ENCODE measurements around the gene CIAO1.

CIAO1 gene

DNA sequence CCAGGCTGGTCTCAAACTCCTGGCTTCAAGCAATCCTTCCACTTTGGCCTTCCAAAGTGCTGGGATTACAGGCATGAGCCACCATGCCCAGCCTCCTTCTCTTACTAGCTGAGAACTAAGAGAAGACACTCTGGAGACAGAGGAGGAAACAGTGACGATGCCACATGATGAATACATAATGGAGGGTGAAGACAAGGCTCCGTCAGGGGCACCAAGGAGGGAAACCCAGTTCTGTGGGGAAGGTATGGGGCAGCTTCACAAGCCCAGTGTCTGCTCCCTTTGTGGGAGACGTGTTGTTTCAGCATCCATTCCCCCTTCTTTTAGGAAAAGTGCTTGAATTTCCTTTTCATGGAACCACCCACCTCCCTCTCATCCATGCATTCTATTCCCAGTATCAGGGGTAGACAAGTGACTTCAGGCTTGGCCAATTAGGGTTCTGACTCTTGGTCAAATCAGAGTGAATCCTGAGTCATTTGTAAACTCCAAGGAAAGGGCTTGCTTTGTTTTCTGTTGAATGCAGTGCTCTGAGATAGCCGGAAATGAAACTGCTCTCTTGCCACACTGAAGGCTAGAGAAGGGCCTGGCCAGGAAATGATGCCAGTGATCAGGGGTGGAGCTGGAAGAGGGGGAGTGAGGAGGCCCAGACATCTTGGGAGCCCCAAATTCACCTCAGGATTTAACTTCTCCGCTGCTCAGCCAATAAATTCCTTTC is 24.0 kb upstream of the CIAO1 start:
- DNase-seq (ENCODE audit: low read depth), result no peak
- no peak overlapping the region for H3K4me3 ChIP-seq (ENCODE audit: low read depth, low read length)
- TF ChIP-seq, protein P1, sequence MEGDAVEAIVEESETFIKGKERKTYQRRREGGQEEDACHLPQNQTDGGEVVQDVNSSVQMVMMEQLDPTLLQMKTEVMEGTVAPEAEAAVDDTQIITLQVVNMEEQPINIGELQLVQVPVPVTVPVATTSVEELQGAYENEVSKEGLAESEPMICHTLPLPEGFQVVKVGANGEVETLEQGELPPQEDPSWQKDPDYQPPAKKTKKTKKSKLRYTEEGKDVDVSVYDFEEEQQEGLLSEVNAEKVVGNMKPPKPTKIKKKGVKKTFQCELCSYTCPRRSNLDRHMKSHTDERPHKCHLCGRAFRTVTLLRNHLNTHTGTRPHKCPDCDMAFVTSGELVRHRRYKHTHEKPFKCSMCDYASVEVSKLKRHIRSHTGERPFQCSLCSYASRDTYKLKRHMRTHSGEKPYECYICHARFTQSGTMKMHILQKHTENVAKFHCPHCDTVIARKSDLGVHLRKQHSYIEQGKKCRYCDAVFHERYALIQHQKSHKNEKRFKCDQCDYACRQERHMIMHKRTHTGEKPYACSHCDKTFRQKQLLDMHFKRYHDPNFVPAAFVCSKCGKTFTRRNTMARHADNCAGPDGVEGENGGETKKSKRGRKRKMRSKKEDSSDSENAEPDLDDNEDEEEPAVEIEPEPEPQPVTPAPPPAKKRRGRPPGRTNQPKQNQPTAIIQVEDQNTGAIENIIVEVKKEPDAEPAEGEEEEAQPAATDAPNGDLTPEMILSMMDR (IDR thresholded peaks at IDR 0.05; ENCODE audit: control insufficient read depth, extremely low read depth, insufficient read depth), result no peak

DNA sequence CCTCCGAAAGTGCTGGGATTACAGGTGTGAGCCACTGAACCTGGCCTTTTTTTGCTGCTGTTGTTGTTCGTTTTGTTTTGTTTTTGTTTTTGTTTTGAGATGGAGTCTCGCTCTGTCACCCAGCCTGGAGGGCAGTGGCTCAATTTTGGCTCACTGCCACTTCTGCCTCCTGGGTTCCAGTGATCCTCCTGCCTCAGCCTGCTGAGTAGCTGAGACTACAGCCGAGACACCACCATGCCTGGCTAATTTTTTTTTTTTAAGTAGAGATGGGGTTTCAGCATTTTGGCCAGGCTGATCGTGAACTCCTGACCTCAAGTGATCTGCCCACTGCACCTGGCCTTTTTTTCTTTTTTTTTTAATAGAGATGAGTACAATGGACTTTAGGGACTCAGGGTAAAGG is 22.2 kb upstream of the CIAO1 start:
- TF ChIP-seq, protein P1 (IDR thresholded peaks at IDR 0.05; ENCODE audit: control insufficient read depth, extremely low read depth, insufficient read depth), result no peak
- DNase-seq (ENCODE audit: low read depth), result no peak
- H3K4me3 ChIP-seq (ENCODE audit: low read depth, low read length), result no peak overlapping the region

DNA sequence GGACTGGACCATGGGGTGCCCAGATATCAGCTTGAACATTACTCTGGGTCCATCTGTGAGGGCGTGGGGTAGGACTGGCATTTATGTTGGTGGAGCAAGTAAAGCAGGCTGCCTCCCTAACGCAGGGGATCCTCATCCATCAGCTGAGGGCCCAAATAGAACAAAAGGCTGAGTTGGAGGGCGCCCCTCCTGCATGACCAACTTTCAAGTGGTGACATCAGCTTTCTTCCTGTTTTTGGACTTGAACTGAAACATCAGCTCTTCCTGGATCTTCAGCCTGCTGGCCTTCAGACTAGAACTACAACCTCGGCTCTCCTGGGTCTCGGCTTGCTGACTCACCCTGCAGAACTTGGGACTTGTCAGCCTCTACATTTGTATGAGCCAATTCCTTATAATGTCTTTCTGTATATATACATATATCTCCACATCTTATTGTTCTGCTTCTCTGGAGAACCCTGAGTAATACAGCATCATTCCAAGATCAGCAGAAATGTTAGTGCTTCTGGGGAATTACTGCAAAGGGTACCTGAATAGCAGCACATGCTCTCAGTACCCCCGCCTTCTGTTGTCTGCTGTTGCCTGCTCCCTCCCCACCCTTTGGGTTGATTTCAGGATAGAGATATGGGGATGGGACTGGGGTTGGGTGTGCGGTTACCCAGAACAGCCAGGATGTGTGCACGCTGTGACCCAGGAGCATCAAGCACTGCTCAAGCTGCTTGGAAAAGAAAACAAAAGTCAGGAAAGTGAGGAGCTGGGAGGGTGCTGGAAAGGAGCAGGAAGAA is 20.2 kb upstream of the CIAO1 start:
- DNase-seq (ENCODE audit: low read depth), result no peak
- H3K4me3 ChIP-seq (ENCODE audit: low read depth, low read length), result no peak overlapping the region
- TF ChIP-seq, protein P1 (IDR thresholded peaks at IDR 0.05; ENCODE audit: control insufficient read depth, extremely low read depth, insufficient read depth), result no peak

DNA sequence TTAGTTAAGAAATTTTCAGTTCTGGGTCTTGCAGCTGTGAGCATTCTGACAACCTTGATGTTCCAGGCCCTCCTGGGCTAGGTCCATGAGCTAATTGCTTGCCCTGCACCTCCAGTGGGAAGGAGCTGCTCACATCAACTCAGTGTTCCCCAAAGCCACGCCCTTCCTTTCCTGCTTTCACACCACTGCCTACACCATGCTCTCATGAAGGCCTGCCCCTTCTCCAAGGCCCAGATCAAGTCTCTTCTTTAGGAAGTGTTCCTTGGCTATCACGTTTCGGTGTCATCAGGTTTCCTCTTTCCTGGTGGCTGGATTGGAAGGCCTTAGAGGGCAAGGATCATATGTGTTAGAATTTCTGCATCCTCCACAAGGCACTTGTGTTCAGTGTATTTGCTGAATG is 19.0 kb upstream of the CIAO1 start:
- H3K4me3 ChIP-seq (ENCODE audit: low read depth, low read length), result no peak overlapping the region
- TF ChIP-seq, protein P1 (IDR thresholded peaks at IDR 0.05; ENCODE audit: control insufficient read depth, extremely low read depth, insufficient read depth), result no peak
- DNase-seq (ENCODE audit: low read depth), result no peak

DNA sequence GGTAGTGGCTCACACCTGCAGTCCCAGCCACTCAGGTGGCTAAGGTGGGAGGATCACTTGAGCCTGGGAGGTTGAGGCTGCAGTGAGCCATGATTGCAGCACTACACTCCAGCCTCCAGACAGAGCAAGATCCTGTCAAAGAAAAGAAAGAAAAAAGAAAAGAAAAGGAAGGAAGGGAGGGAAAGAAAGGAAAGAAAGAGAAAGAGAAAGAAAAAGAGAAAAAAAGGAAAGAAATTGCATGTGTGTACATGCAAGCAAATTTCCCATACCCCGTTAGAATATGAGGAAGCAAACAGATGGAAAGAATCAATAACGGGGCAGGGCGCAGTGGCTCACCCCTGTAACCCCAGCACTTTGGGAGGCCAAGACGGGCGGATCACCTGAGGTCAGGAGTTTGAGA is 18.1 kb upstream of the CIAO1 start:
- DNase-seq (ENCODE audit: low read depth), result no peak
- H3K4me3 ChIP-seq (ENCODE audit: low read depth, low read length), result no peak overlapping the region
- TF ChIP-seq, protein P1 (IDR thresholded peaks at IDR 0.05; ENCODE audit: control insufficient read depth, extremely low read depth, insufficient read depth), result no peak

DNA sequence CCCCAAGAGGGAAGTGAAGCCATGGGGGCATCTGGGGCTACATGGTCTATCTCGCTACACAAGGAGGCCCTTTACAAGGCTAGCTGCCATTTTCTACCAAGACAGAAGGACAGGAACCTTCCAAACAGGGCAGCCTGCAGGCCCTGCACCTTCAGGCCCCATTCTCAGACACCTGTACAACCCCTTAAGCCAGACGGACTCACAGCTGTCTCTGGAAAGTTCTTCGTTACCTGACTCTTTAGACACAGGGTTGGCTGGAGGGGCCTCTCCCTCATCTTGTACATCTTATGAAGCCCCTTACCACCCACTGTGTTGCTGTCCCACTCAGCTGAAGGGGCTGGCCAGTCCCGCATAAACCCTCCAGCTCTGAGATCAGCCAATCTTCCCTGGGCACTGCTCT is 17.4 kb upstream of the CIAO1 start:
- no peak for DNase-seq (ENCODE audit: low read depth)
- TF ChIP-seq, protein P1 (IDR thresholded peaks at IDR 0.05; ENCODE audit: control insufficient read depth, extremely low read depth, insufficient read depth), result no peak
- H3K4me3 ChIP-seq (ENCODE audit: low read depth, low read length), result no peak overlapping the region
